ENCODE data around the gene C20orf204.
"Not testable (repeated sequence)": the region's sequence is repeated elsewhere in the genome, so short reads cannot be mapped to it uniquely, and the experiment has no call there.

C20orf204 gene, protein sequence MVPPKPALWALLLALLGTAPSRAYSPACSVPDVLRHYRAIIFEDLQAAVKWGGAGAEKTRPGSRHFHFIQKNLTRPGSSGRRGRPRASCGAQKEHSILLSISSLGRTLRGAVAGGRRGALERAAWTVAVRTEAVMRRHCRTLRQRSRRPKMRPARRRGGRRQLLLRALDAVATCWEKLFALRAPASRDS

DNA sequence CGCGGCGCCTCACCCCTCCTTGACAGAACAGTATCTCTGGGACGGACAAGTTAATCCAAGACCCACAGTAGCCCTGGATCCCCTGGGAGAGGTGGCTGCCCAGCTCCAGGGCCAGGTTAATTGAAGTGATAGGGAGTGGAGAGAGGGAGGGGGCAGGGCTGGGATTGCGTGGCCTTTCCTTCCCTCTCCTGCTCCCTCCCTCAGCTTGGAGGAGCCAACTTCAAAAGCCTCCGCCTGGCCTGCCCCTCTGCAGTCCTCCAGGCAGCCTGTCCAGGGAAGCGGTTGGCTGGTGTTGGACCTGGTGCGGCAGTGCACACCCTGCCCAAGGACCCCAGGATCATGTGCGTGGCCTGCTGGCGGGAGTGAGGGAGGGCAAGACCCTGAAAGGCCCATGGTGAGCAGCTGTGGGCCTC lies at the start of gene C20orf204:
C20orf204 (plus strand) TSS at position 250 of the 413 bp plus-strand sequence; CDS start at position 392, 142 bp downstream.
- in situ Hi-C loops (cut with MboI; ENCODE audit: low sequenced_read_pairs): no loop called here

DNA sequence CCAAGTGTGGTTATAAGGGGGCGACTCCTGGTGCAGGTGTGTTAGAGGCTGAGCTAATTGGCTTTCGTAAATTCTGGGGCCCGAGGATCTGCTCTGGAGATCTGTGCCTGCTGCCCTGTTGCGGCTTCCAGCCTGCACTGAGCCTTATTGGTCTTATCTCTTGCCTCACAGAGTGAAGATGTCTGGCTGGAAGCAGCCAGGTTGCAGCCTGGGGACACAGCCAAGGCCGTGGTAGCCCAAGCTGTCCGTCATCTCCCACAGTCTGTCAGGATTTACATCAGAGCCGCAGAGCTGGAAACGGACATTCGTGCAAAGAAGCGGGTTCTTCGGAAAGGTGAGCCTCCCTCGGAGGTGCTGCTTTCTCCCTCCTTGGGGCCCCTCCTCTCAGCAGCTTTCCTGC lies 35.1 kb upstream of the C20orf204 start:
- in situ Hi-C loops (cut with MboI; ENCODE audit: low sequenced_read_pairs): no loop called here

DNA sequence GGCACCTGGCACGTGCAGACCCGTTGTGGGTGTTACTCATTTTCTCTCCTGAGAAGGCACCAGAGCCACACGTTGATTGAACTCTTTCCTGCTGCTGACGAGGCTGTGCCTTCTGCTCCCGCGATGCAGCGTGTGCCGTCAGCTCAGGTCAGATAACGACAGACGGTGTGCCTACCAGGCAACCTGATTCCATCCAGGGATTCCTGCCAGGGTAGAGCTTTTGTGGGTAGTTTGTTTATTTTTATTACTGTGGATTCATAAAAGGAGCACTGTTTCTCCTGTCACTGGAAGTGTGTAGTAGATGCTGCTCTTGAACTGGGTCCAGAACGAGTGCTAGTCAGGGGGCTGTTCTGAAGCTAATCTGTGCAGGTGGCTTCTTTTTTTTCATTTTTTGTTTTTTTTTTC lies 34.4 kb upstream of the C20orf204 start:
- in situ Hi-C loops (cut with MboI; ENCODE audit: low sequenced_read_pairs): no loop called here

DNA sequence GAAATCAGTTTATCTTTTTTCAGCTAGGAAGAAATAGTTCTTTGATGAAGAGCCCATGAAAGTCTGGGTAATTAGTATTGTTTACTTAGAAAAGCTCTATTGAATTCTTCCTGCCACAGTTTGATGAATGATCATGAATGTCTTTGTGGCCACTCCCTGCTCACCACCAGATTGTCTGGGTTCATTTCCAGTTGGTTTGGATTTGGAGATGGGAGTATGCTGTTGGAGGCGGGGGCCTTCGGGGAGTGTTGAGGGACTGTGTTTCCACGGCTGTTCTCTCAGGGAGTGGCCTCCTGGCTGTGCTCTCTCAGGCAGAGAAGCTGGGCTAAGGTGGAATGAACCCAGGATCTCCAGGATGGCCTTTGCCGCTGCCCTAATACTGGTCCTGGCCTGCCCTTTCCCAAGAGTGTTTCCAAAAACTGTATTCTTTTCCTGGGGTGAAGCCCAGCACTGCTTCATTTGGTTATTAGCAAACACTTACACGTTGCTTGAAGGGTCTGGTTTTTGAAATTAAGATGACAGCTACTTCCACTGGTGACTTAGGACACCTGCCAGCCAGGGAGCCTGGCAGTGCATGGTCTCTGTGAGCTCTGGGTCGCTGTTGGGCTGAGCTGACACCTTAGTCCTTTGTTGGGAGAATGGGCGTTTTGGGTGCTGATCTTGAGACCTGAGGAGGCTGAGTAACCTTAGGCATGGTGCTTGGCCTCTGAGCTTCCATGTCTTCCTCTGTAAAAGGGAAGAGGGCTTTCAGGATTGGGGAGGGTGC lies 31.8 kb upstream of the C20orf204 start:
- in situ Hi-C loops (cut with MboI; ENCODE audit: low sequenced_read_pairs): no loop called here

- in situ Hi-C loops (cut with MboI; ENCODE audit: low sequenced_read_pairs): no loop called here
Observed at GRCh38 chr20:64005394-64005793, 30.6 kb upstream of the C20orf204 start.

DNA sequence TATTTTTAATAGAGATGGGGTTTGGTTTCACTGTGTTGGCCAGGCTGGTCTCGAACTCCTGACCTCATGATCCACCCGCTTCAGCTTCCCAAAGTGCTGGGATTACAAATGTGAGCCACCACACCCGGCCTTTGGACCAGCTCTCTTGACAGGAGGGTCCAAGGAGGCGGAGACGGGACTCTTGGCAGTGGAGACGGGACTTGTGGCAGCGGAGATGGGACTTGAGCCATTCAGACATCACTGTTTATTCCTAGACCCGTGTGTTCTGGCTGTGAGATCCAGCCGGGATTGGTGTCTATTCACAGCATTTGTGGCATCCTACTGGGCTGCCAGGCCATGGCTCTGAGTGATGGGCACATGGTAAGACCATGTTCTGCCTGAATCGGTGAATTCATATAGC lies 29.5 kb upstream of the C20orf204 start:
- in situ Hi-C loops (cut with MboI; ENCODE audit: low sequenced_read_pairs): no loop called here

DNA sequence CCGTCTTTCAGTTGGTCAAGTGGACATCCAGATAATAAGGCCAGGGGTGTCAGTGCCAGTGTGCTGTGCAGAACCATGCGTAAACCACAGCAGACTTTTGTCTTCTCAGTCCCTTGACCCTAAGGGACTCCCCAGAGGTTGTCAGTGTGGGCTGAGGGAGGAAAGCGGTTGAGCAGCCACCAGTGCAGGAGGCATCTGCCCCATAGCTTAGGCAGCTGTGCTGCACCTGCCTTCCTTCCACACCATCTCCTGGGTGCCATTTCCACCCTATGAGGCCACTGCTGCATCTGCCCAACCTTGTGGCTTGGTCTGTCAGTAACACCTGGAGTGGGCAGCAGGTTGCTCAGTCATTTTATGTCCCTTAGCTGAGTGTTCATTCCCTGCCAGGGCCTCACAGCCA lies 29.1 kb upstream of the C20orf204 start:
- in situ Hi-C loops (cut with MboI; ENCODE audit: low sequenced_read_pairs): no loop called here

GRCh38 chr20:64009811-64010387 lies 26.1 kb upstream of the C20orf204 start:
- in situ Hi-C loops (cut with MboI; ENCODE audit: low sequenced_read_pairs): no loop called here

- in situ Hi-C loops (cut with MboI; ENCODE audit: low sequenced_read_pairs): no loop called here
Observed at GRCh38 chr20:64010711-64011237, 25.2 kb upstream of the C20orf204 start.

DNA sequence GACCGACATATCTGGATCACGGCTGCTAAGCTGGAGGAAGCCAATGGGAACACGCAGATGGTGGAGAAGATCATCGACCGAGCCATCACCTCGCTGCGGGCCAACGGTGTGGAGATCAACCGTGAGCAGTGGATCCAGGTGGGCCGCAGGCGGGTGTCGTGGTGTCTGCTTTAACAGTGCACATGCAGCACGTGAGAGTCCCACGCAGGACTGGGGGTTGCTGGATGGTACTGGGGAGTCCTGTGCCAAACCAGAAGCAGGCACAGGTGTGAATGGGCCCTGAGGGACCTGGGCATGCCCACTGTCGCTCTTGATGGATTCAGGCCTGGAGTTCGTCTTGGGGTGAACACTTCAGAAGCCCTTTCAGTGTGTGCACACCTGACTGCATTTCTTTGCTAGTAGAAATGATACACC lies 24.6 kb upstream of the C20orf204 start:
- in situ Hi-C loops (cut with MboI; ENCODE audit: low sequenced_read_pairs): no loop called here

- in situ Hi-C loops (cut with MboI; ENCODE audit: low sequenced_read_pairs): not testable (repeated sequence)
Observed at GRCh38 chr20:64012385-64013154, 23.4 kb upstream of the C20orf204 start.

GRCh38 chr20:64015635-64016034 lies 20.3 kb upstream of the C20orf204 start:
- in situ Hi-C loops (cut with MboI; ENCODE audit: low sequenced_read_pairs): no loop called here

DNA sequence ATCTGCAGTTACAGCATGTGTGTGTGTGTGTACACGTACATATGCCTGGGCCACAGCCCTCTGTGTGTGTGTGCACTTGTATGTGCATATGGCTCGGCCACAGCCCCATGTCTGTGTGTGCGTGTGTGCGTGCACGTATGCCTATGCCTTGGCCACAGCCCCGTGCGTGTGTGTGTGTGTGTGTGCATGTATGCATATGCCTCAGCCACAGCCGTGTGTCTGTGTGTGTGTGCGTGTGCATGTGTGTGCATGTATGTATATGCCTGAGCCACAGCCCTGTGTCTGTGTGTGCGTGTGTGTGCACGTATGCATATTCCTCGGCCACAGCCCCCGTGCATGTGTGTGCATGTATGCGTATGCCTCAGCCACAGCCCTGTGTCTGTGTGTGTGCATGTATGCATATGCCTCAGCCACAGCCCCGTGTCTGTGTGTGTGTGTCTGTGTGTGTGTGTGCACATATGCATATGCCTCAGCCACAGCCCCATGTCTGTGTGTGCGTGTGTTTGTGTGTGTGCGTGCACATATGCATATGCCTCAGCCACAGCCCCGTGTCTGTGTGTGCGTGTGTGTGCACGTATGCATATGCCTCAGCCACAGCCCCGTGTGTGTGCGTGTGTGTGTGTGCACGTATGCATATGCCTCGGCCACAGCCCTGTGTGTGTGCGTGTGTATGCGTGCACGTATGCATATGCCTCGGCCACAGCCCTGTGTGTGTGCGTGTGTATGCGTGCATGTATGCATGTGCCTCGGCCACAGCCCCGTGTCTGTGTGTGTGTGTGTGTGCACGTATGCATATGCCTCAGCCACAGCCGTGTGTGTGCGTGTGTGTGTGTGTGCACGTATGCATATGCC lies 14.6 kb upstream of the C20orf204 start:
- in situ Hi-C loops (cut with MboI; ENCODE audit: low sequenced_read_pairs): no loop called here

- in situ Hi-C loops (cut with MboI; ENCODE audit: low sequenced_read_pairs): no loop called here
Observed at GRCh38 chr20:64022671-64023360, 13.2 kb upstream of the C20orf204 start.

GRCh38 chr20:64023361-64024140 lies 12.4 kb upstream of the C20orf204 start:
- in situ Hi-C loops (cut with MboI; ENCODE audit: low sequenced_read_pairs): no loop called here

- in situ Hi-C loops (cut with MboI; ENCODE audit: low sequenced_read_pairs): no loop called here
Observed at GRCh38 chr20:64024141-64024990, 11.6 kb upstream of the C20orf204 start.

DNA sequence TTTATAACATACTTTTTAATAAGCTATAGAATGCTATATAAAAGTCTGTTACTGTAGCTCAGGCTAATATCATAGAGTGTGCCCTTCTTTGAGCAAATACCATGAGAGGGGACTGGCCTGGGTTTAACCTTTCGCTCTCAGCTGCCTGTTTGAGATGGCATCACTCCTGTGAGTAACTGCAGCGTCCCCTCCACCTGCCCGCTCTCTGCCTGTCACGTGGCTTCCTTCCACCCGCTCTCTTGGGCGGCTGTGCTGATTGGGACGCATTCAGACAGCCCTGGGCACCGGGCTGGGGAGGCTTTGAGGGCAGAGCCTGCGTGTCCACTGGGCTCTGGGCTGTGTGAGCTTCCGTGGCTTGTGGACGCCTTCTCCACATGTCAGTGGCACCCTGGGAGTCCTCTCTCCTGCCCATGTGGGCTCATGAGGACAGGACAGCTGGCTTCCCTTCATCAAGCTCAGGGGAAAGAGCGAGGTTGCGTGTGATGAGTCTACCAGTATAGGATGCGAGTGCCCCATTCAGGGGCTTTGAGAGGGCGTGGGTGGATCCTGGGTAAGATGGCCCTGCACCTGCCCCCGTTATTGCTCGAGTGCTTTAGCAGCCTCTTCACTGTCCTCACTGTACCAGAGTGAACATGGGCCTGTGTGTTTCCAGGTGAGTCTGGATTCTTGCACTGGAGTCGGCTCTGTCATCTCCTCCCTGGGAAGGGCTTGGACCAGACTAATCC lies 10.7 kb upstream of the C20orf204 start:
- in situ Hi-C loops (cut with MboI; ENCODE audit: low sequenced_read_pairs): no loop called here
